Epithelial cell of proximal tubule (primary cell): ENCODE measurements around the gene SLAMF6. TPM values are rescaled to one million over a fixed set of nuclear protein-coding genes. Genes with fewer than 3 reads are reported as not detected.
"Not testable (repeated sequence)": the region's sequence is repeated elsewhere in the genome, so short reads cannot be mapped to it uniquely, and the experiment has no call there.

ENCODE experiments used
- DNase-seq: peaks from one replicate; pipeline ENCODE4 v3.0.0-alpha.2; 2011; ENCODE audit warnings: low read depth
- H3K4me3 ChIP-seq: 2 replicates; pipeline ENCODE4 v1.5.1; 2011; ENCODE audit warnings: low read depth, mild to moderate bottlenecking, low read length
- total RNA-seq: library from RNA; depleted of rRNA; stranded (reverse); fragments of >200 nt; gene quantifications from 2 replicates; pipeline ENCODE4 v1.2.3, GENCODE V29; 2015
- TF ChIP-seq, protein P1 (sequence below): conservative IDR thresholded peaks from 2 replicates; pipeline ENCODE4 v1.5.1; 2012; ENCODE audit warnings: low read depth, mild to moderate bottlenecking, low read length

SLAMF6 gene
- total RNA-seq, 1 donor from 2014 or later: not detected

- H3K4me3 ChIP-seq: no peak overlapping the region
- TF ChIP-seq, protein P1, sequence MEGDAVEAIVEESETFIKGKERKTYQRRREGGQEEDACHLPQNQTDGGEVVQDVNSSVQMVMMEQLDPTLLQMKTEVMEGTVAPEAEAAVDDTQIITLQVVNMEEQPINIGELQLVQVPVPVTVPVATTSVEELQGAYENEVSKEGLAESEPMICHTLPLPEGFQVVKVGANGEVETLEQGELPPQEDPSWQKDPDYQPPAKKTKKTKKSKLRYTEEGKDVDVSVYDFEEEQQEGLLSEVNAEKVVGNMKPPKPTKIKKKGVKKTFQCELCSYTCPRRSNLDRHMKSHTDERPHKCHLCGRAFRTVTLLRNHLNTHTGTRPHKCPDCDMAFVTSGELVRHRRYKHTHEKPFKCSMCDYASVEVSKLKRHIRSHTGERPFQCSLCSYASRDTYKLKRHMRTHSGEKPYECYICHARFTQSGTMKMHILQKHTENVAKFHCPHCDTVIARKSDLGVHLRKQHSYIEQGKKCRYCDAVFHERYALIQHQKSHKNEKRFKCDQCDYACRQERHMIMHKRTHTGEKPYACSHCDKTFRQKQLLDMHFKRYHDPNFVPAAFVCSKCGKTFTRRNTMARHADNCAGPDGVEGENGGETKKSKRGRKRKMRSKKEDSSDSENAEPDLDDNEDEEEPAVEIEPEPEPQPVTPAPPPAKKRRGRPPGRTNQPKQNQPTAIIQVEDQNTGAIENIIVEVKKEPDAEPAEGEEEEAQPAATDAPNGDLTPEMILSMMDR: no peak
- DNase-seq: no peak
These were observed 34.6 kb downstream of the SLAMF6 start for GRCh38 chr1:160488347-160489058.

- no peak overlapping the region for H3K4me3 ChIP-seq
- TF ChIP-seq, protein P1: no peak
- DNase-seq: no peak
These were observed 36.6 kb downstream of the SLAMF6 start for GRCh38 chr1:160486453-160486852.

- no peak for DNase-seq
- no peak overlapping the region for H3K4me3 ChIP-seq
- TF ChIP-seq, protein P1: no peak
These were observed 39.4 kb downstream of the SLAMF6 start for GRCh38 chr1:160483505-160484185.

GRCh38 chr1:160481979-160482596 is 41.0 kb downstream of the SLAMF6 start:
- TF ChIP-seq, protein P1: no peak
- DNase-seq: no peak
- no peak overlapping the region for H3K4me3 ChIP-seq

DNA sequence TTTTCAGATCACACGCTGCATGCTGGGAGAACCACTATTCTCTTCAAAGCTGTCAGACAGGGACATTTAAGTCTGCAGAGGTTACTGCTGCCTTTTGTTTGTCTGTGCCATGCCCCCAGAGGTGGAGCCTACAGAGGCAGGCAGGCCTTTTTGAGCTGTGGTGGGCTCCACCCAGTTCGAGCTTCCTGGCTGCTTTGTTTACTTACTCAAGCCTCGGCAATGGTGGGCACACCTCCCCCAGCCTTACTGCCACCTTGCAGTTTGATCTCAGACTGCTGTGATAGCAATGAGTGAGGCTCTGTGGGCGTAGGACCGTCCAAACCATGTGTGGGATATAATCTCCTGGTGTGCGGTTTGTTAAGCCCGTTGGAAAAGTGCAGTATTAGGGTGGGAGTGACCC is 42.3 kb downstream of the SLAMF6 start:
- not testable (repeated sequence) for DNase-seq, H3K4me3 ChIP-seq

GRCh38 chr1:160479091-160479490 is 44.0 kb downstream of the SLAMF6 start:
- not testable (repeated sequence) for H3K4me3 ChIP-seq, DNase-seq

- no peak overlapping the region for H3K4me3 ChIP-seq
- TF ChIP-seq, protein P1: no peak
- no peak for DNase-seq
These were observed 48.4 kb downstream of the SLAMF6 start for GRCh38 chr1:160474392-160475242.
